Measurements from ENCODE around the gene SBF2. TPM values are rescaled to one million over a fixed set of nuclear protein-coding genes. Genes with fewer than 3 reads are reported as not detected.

The SBF2 gene
- total RNA-seq, 2 experiments from 2014 or later = 14.2 to 15.2 TPM

DNA sequence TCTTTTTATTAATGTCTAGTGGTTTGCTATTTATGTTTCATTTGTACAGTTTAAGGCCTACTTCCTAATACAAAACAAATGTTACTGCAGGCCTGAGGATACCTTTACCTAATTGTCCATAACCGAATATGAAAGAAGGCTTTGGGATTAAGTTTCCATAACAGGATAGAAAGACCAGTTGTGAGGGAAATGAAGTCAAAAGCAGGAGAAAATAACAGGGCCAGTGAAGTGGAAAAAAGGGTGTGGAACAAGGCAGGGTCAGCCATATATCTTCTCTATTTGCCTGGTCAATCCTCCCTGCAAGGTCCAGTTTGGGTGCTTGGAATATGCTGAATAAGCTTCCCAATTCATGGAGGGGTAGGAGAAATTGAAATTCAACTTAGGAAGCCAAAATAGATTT, 418.6 kb downstream of the SBF2 start:
- DNase-seq = no peak
- Histone ChIP-seq H3K27me3 (ENCODE audit: control insufficient read depth in 1 of 2, insufficient read depth in 2 of 2, low read length in 2 of 2) (no peaks in the 10 kb centered on the region), H3K4me3 (ENCODE audit: low read length) (no peak overlapping the region), H3K36me3 (ENCODE audit: insufficient read depth, low read length) (no peaks in the 10 kb centered on the region), H3K27ac (ENCODE audit: low read depth in 1 of 2, low read length in 2 of 2) (no peak overlapping the region), H3K9me3 (ENCODE audit: control insufficient read depth in 1 of 2, insufficient read depth in 1 of 2, low read length in 2 of 2) (peaks cover 0 to 3% of the 10 kb centered on the region in 2 experiments), H3K4me1 (ENCODE audit: insufficient read depth, low read length) (no peaks in the 10 kb centered on the region)
- Mint-ChIP-seq H3K27me3 (no peaks in the 10 kb centered on the region), H3K4me3 (no peak overlapping the region), H3K36me3 (ENCODE audit: low read depth) (peaks cover 10% of the 10 kb centered on the region), H3K9me3 (peaks cover 6% of the 10 kb centered on the region), H3K27ac (no peak overlapping the region), H3K4me1 (ENCODE audit: low read depth) (no peaks in the 10 kb centered on the region)
- intact Hi-C loops (cut with DNase I, micrococcal nuclease) = no loop called here
- ChIA-PET CTCF (interaction anchor here (1.0 kb wide), 1 partner anchor 13 kb away, joined by 3 read pairs; no protein-coding TSS in a partner anchor), POLR2A (interaction anchor here (0.7 kb wide), 1 partner anchor 27 kb away, joined by 3 read pairs; no protein-coding TSS in a partner anchor)
- TF ChIP-seq, protein P1, sequence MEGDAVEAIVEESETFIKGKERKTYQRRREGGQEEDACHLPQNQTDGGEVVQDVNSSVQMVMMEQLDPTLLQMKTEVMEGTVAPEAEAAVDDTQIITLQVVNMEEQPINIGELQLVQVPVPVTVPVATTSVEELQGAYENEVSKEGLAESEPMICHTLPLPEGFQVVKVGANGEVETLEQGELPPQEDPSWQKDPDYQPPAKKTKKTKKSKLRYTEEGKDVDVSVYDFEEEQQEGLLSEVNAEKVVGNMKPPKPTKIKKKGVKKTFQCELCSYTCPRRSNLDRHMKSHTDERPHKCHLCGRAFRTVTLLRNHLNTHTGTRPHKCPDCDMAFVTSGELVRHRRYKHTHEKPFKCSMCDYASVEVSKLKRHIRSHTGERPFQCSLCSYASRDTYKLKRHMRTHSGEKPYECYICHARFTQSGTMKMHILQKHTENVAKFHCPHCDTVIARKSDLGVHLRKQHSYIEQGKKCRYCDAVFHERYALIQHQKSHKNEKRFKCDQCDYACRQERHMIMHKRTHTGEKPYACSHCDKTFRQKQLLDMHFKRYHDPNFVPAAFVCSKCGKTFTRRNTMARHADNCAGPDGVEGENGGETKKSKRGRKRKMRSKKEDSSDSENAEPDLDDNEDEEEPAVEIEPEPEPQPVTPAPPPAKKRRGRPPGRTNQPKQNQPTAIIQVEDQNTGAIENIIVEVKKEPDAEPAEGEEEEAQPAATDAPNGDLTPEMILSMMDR (IDR thresholded peaks at IDR 0.05) = no peak
- ATAC-seq (ENCODE audit: poor library complexity) = no peak

DNA sequence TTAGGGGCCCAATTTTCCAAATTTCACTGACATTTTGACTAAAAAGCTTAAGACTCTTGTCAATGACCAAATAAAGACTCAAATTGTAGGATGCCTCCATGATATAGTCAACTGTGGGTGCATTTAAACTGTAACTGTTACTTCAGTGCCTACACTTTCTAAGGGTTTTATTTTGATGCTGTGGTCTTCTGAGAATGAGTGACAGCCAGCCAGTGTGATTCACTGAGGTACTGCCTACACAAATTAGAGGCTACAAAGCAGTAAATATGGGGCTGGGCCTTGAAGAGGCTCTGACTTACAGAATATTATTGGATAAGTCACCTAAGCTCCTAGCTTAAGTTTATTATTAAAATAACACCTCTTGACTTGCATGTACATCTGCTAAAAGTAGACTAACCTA, 419.6 kb downstream of the SBF2 start:
- no peak overlapping the region for H3K4me3 ChIP-seq (ENCODE audit: low read length)
- H3K9me3 ChIP-seq (ENCODE audit: control insufficient read depth in 1 of 2, insufficient read depth in 1 of 2, low read length in 2 of 2) = peaks cover 0 to 3% of the 10 kb centered on the region in 2 experiments
- ATAC-seq (ENCODE audit: poor library complexity) (no peak), DNase-seq (no peak)
- intact Hi-C loops (cut with DNase I, micrococcal nuclease) = no loop called here
- no peaks in the 10 kb centered on the region for H3K4me1 ChIP-seq (ENCODE audit: insufficient read depth, low read length)
- Mint-ChIP-seq H3K4me3 (no peak overlapping the region), H3K36me3 (ENCODE audit: low read depth) (peaks cover 16% of the 10 kb centered on the region), H3K9me3 (peaks cover 9% of the 10 kb centered on the region), H3K27ac (no peak overlapping the region), H3K4me1 (ENCODE audit: low read depth) (no peaks in the 10 kb centered on the region), H3K27me3 (no peaks in the 10 kb centered on the region)
- H3K27ac ChIP-seq (ENCODE audit: low read depth in 1 of 2, low read length in 2 of 2) = no peak overlapping the region
- no peaks in the 10 kb centered on the region for H3K27me3 ChIP-seq (ENCODE audit: control insufficient read depth in 1 of 2, insufficient read depth in 2 of 2, low read length in 2 of 2)
- no peaks in the 10 kb centered on the region for H3K36me3 ChIP-seq (ENCODE audit: insufficient read depth, low read length)
- TF ChIP-seq, protein P1 (IDR thresholded peaks at IDR 0.05) = no peak
- CTCF ChIA-PET = interaction anchor here (1.0 kb wide), 1 partner anchor 12 kb away, joined by 3 read pairs; no protein-coding TSS in a partner anchor
- POLR2A ChIA-PET = no interaction called here

DNA sequence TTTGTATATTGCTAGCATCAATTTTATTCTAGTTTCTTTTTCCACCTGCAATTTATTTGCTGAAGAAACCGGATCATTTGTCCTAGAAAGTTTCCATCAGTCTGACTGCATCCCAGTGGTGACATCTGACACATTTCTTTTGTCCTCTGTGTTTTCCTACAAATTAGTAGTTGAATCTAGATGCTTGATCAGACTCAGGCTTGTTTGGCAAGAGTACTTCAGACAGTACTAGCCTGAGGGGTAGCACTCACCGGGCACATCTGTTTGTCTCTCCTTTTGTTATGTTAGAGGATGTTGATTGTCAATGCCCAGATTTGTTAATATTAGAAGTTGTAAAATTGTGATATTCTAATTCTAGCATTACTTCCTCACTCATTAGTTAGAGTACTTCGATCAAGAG, 425.4 kb downstream of the SBF2 start:
- no peaks in the 10 kb centered on the region for H3K4me1 ChIP-seq (ENCODE audit: insufficient read depth, low read length)
- no peak overlapping the region for H3K4me3 ChIP-seq (ENCODE audit: low read length)
- H3K36me3 Mint-ChIP-seq (ENCODE audit: low read depth) = peaks cover 21% of the 10 kb centered on the region
- TF ChIP-seq, protein P1 (IDR thresholded peaks at IDR 0.05) = no peak
- no peaks in the 10 kb centered on the region for H3K27me3 ChIP-seq (ENCODE audit: control insufficient read depth in 1 of 2, insufficient read depth in 2 of 2, low read length in 2 of 2)
- H3K27ac Mint-ChIP-seq = no peak overlapping the region
- ChIA-PET CTCF (interaction anchor here (1.1 kb wide), 1 partner anchor 11 kb away, joined by 3 read pairs; no protein-coding TSS in a partner anchor), POLR2A (no interaction called here)
- peaks cover 9% of the 10 kb centered on the region for H3K9me3 Mint-ChIP-seq
- intact Hi-C loops (cut with DNase I, micrococcal nuclease) = no loop called here
- no peak overlapping the region for H3K4me3 Mint-ChIP-seq
- H3K9me3 ChIP-seq (ENCODE audit: control insufficient read depth in 1 of 2, insufficient read depth in 1 of 2, low read length in 2 of 2) = peaks cover 0 to 3% of the 10 kb centered on the region in 2 experiments
- ATAC-seq (ENCODE audit: poor library complexity) (no peak), DNase-seq (no peak)
- no peaks in the 10 kb centered on the region for H3K27me3 Mint-ChIP-seq
- H3K27ac ChIP-seq (ENCODE audit: low read depth in 1 of 2, low read length in 2 of 2) = no peak overlapping the region
- H3K36me3 ChIP-seq (ENCODE audit: insufficient read depth, low read length) = no peaks in the 10 kb centered on the region
- H3K4me1 Mint-ChIP-seq (ENCODE audit: low read depth) = no peaks in the 10 kb centered on the region
